Trophoblast cell (in vitro differentiated cells and primary cell): ENCODE data around the gene HDHD2.
"Not testable (repeated sequence)": the region's sequence is repeated elsewhere in the genome, so short reads cannot be mapped to it uniquely, and the experiment has no call there.

ENCODE experiments used
- DNase-seq, 2 donors: peaks; one replicate each; pipeline ENCODE4 v3.0.0-alpha.2; 2016
- H2AFZ ChIP-seq: 2 replicates; pipeline ENCODE4 v1.6.1; 2013; ENCODE audit warnings: low read length, moderate library complexity, mild to moderate bottlenecking; ENCODE audit not compliant: insufficient read depth, poor library complexity
- H2AK5ac ChIP-seq: 2 replicates; pipeline ENCODE4 v1.6.1; 2013; ENCODE audit warnings: mild to moderate bottlenecking, low read length
- H2BK120ac ChIP-seq: 2 replicates; pipeline ENCODE4 v1.6.1; 2013; ENCODE audit warnings: low read length, mild to moderate bottlenecking, moderate library complexity; ENCODE audit not compliant: insufficient read depth, poor library complexity
- H2BK12ac ChIP-seq: 2 replicates; pipeline ENCODE4 v1.6.1; 2013; ENCODE audit warnings: mild to moderate bottlenecking, low read length, moderate library complexity
- H2BK5ac ChIP-seq: 2 replicates; pipeline ENCODE4 v1.6.1; 2013; ENCODE audit warnings: low read length, low read depth, moderate library complexity, mild to moderate bottlenecking; ENCODE audit not compliant: poor library complexity
- H3K14ac ChIP-seq: 2 replicates; pipeline ENCODE4 v1.6.1; 2013; ENCODE audit warnings: mild to moderate bottlenecking, low read length
- H3K18ac ChIP-seq: 2 replicates; pipeline ENCODE4 v1.6.1; 2013; ENCODE audit warnings: mild to moderate bottlenecking, low read length
- H3K23ac ChIP-seq: 2 replicates; pipeline ENCODE4 v1.6.1; 2013; ENCODE audit warnings: low read length
- H3K27ac ChIP-seq: 2 replicates; pipeline ENCODE4 v1.5.1; 2013; ENCODE audit warnings: low read depth, mild to moderate bottlenecking, inconsistent platforms, low read length, moderate library complexity
- H3K27me3 ChIP-seq: 2 replicates; pipeline ENCODE4 v1.6.1; 2013; ENCODE audit warnings: inconsistent platforms, mild to moderate bottlenecking, low read length, moderate library complexity; ENCODE audit not compliant: insufficient read depth
- H3K36me3 ChIP-seq, 2 experiments: 1 replicate in 1 of 2; 2 replicates in 1 of 2; pipeline ENCODE4 v1.6.1; 2013; ENCODE audit warnings: low read length in 2 of 2, mild to moderate bottlenecking in 2 of 2, moderate library complexity in 1 of 2; ENCODE audit not compliant: insufficient read depth in 2 of 2, control insufficient read depth in 1 of 2
- H3K4ac ChIP-seq: 2 replicates; pipeline ENCODE4 v1.6.1; 2013; ENCODE audit warnings: low read depth, mild to moderate bottlenecking, low read length, moderate library complexity
- H3K4me1 ChIP-seq, 2 experiments: 1 replicate in 1 of 2; 2 replicates in 1 of 2; pipeline ENCODE4 v1.6.1; 2013; ENCODE audit warnings: low read length in 2 of 2, mild to moderate bottlenecking in 2 of 2, moderate library complexity in 1 of 2; ENCODE audit not compliant: insufficient read depth in 2 of 2, control insufficient read depth in 1 of 2
- H3K4me2 ChIP-seq: 2 replicates; pipeline ENCODE4 v1.6.1; 2013; ENCODE audit warnings: inconsistent platforms, mild to moderate bottlenecking, low read length, moderate library complexity
- H3K4me3 ChIP-seq: 2 replicates; pipeline ENCODE4 v1.5.1; 2013; ENCODE audit warnings: mild to moderate bottlenecking, low read depth, low read length, inconsistent platforms
- H3K79me1 ChIP-seq: one replicate; pipeline ENCODE4 v1.6.1; 2013; ENCODE audit warnings: low read length
- H3K79me2 ChIP-seq: 2 replicates; pipeline ENCODE4 v1.6.1; 2013; ENCODE audit warnings: low read length, mild to moderate bottlenecking; ENCODE audit not compliant: control insufficient read depth, insufficient read depth, poor library complexity
- H3K9ac ChIP-seq: 2 replicates; pipeline ENCODE4 v1.6.1; 2013; ENCODE audit warnings: mild to moderate bottlenecking, low read length
- H3K9me3 ChIP-seq: 2 replicates; pipeline ENCODE4 v1.6.1; 2013; ENCODE audit warnings: low read depth, mild to moderate bottlenecking, control low read depth, inconsistent platforms, low read length; ENCODE audit not compliant: insufficient read depth
- H4K12ac ChIP-seq: 2 replicates; pipeline ENCODE4 v1.6.1; 2013; ENCODE audit warnings: low read depth, mild to moderate bottlenecking, low read length, moderate library complexity
- H4K8ac ChIP-seq: 2 replicates; pipeline ENCODE4 v1.6.1; 2013; ENCODE audit warnings: low read depth, mild to moderate bottlenecking, low read length, moderate library complexity
- H4K91ac ChIP-seq: one replicate; pipeline ENCODE4 v1.6.1; 2013; ENCODE audit warnings: low read depth, mild to moderate bottlenecking, low read length, moderate library complexity
- WGBS: extraction: QIAGEN DNeasy Blood & Tissue Kit; methylation state at CpG from one replicate; pipeline ENCODE4 v1.1.7; 2013; ENCODE audit warnings: missing lambda C conversion rate; ENCODE audit not compliant: insufficient read length, insufficient coverage; ENCODE audit errors: extremely low coverage; 5-methylcytosine and 5-hydroxymethylcytosine counted together

HDHD2 gene

GRCh38 chr18:47184419-47185050, 34.2 kb upstream of the HDHD2 start:
- Histone ChIP-seq H3K23ac (no peak overlapping the region), H2BK5ac (no peak overlapping the region)
- DNase-seq = peak; percentile 71 to 89

DNA sequence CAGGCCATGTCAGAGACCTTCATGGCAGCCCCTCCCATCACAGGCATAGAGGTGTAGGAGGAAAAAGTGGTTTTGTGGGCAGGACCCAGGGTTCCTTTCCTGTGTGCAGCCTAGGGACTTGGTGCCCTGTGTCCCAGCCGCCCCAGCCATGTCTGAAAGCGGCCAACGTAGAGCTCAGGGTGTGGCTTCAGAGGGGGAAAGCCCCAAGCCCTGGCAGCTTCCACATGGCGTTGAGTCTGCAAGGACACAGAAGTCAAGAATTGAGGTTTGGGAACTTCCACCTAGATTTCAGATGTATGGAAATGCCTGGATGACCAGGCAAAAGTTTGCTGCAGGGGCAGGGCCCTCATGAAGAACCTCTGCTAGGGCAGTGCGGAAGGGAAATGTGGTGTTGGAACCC, 31.9 kb upstream of the HDHD2 start:
- H3K36me3 ChIP-seq, H3K18ac ChIP-seq, H4K8ac ChIP-seq, H3K79me1 ChIP-seq, H3K27me3 ChIP-seq, H3K9me3 ChIP-seq, H2BK12ac ChIP-seq, H2BK120ac ChIP-seq, H2AK5ac ChIP-seq, H2AFZ ChIP-seq, H3K23ac ChIP-seq, H3K9ac ChIP-seq, DNase-seq, H3K4me2 ChIP-seq, H3K14ac ChIP-seq, H3K4ac ChIP-seq, H2BK5ac ChIP-seq, H4K91ac ChIP-seq, H4K12ac ChIP-seq, H3K27ac ChIP-seq, H3K79me2 ChIP-seq, H3K4me1 ChIP-seq, H3K4me3 ChIP-seq: not testable (repeated sequence)
- WGBS = no CpG with 5 or more reads among the region's 5 CpGs

More at GRCh38 chr18:47184419-47185050, 34.2 kb upstream of the HDHD2 start:
- Histone ChIP-seq H3K14ac (no peak overlapping the region), H3K79me2 (no peaks in the 10 kb centered on the region), H3K4ac (no peak overlapping the region), H3K27ac (no peak overlapping the region), H2BK12ac (no peak overlapping the region), H3K9ac (no peak overlapping the region), H3K9me3 (peaks cover 6% of the 10 kb centered on the region), H4K8ac (no peak overlapping the region), H2BK120ac (no peak overlapping the region), H3K79me1 (no peaks in the 10 kb centered on the region), H3K18ac (no peak overlapping the region), H3K27me3 (no peaks in the 10 kb centered on the region), H3K36me3 (no peaks in the 10 kb centered on the region), H2AK5ac (no peak overlapping the region), H4K12ac (no peak overlapping the region), H3K4me1 (no peaks in the 10 kb centered on the region), H3K4me3 (no peak overlapping the region), H2AFZ (no peak overlapping the region), H4K91ac (no peak overlapping the region), H3K4me2 (no peak overlapping the region)
- WGBS = no CpG with 5 or more reads among the region's 5 CpGs

DNA sequence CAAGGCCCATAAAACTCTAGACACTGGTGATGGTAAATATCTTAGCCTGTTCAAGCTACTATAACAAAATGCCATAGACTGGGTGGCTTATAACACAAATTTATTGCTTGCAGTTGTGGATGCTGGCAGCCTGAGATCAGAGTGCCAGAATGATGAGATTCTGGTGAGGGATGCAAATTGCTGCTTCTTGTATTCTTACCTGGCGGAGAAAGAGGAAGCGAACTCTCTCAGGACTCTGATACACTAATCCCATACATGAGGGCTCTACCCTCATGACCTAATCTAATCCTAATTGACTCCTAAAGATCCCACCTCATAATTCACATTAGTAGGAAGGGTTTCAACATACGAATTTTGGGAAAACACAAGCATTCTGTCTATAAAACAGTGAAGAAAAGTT, 30.5 kb upstream of the HDHD2 start:
- no peak overlapping the region for H2BK120ac ChIP-seq
- no peak overlapping the region for H2AFZ ChIP-seq
- H2BK12ac ChIP-seq = no peak overlapping the region
- no peaks in the 10 kb centered on the region for H3K27me3 ChIP-seq
- H3K14ac ChIP-seq = no peak overlapping the region
- WGBS = no CpG with 5 or more reads among the region's 3 CpGs
- H4K91ac ChIP-seq = no peak overlapping the region
- H3K4ac ChIP-seq = no peak overlapping the region
- H3K79me1 ChIP-seq = peaks cover 4% of the 10 kb centered on the region
- no peak overlapping the region for H2BK5ac ChIP-seq
- peaks cover 6% of the 10 kb centered on the region for H3K9me3 ChIP-seq
- peaks cover 4% of the 10 kb centered on the region for H3K79me2 ChIP-seq
- H3K23ac ChIP-seq = no peak overlapping the region
- H4K12ac ChIP-seq = no peak overlapping the region
- no peak overlapping the region for H2AK5ac ChIP-seq
- H3K4me1 ChIP-seq = no peaks in the 10 kb centered on the region
- H4K8ac ChIP-seq = no peak overlapping the region
- no peak overlapping the region for H3K18ac ChIP-seq
- H3K4me3 ChIP-seq = no peak overlapping the region
- no peak overlapping the region for H3K9ac ChIP-seq
- H3K36me3 ChIP-seq = no peaks in the 10 kb centered on the region
- H3K4me2 ChIP-seq = no peak overlapping the region
- H3K27ac ChIP-seq = no peak overlapping the region
- DNase-seq = no peak

DNA sequence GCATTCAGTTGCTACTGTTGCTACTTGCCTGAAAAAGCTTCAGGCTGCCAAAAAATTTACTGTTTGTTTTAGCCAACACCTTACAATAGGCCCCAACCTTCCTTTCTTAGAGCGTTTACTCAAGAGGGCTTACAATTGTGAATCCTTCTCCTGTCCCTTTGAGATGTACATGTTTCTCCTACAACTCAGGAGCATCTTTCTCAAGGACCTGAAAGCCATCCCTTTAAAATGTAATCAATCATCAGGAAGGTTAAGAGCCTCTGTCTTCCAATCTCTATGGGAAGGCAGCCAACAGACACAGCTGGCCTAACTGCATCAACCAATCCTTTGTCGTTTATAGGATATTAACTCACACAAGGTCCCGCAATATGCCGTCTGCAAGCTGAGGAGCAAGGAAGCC, 29.2 kb upstream of the HDHD2 start:
- Histone ChIP-seq H2AFZ (no peak overlapping the region), H3K9ac (no peak overlapping the region), H3K9me3 (peaks cover 1% of the 10 kb centered on the region), H3K18ac (no peak overlapping the region), H2BK120ac (no peak overlapping the region), H2BK5ac (no peak overlapping the region), H3K27me3 (no peaks in the 10 kb centered on the region), H3K4me3 (no peak overlapping the region), H2AK5ac (no peak overlapping the region), H3K14ac (no peak overlapping the region), H3K4me1 (no peaks in the 10 kb centered on the region), H4K12ac (no peak overlapping the region), H3K36me3 (no peaks in the 10 kb centered on the region), H3K23ac (no peak overlapping the region), H3K27ac (no peak overlapping the region), H2BK12ac (no peak overlapping the region), H4K91ac (no peak overlapping the region), H3K4me2 (no peak overlapping the region), H3K79me1 (peaks cover 6% of the 10 kb centered on the region), H3K4ac (no peak overlapping the region), H4K8ac (no peak overlapping the region), H3K79me2 (peaks cover 6% of the 10 kb centered on the region)
- WGBS = no CpG with 5 or more reads among the region's 4 CpGs
- no peak for DNase-seq
